GM12865 (cell line): ENCODE measurements around the gene SLC35A2.

Experiments
- DNase-seq: peaks from one replicate; pipeline ENCODE4 v3.0.0; 2010; ENCODE audit warnings: low read depth
- H3K4me3 ChIP-seq: 2 replicates; pipeline ENCODE4 v1.5.1; 2011; ENCODE audit warnings: mild to moderate bottlenecking, low read depth, low read length, control low read depth
- CTCF ChIP-seq: IDR thresholded peaks from 2 replicates; pipeline ENCODE4 v1.5.1; 2011; ENCODE audit warnings: low read length, control low read depth, low read depth, inconsistent platforms; ENCODE audit not compliant: insufficient read depth; ENCODE audit errors: missing control alignments

Gene SLC35A2

DNA sequence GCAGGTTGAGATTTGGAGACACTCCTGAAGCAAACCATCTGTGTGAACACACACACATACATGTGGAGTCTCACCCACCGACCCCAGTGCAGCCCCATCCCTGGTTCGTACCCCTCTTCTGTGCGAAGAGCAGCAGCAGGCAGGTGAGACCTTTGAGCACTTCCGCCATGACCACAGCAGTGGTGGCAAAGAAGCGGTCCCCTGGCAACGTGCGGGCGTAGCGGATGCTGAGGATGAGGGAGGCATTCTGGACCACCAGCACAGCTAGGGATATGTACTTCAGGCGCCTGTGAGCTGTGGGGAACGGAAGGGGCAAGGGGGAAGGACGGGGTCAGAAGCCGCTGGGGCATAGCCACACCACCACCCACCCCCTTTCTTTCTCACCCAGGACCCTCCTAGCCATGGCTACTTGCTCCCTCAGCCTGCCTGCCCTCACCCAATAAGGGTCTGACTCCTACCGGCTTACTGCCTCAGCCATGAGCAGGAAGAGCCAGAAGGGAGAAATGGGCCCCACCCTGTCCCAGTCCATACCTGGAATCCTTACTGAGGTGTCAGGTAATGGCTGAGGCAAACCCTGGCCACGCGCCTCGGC, 1.6 kb downstream of the SLC35A2 start:
- DNase-seq: no peak
- H3K4me3 ChIP-seq: no peak overlapping the region
- TF ChIP-seq CTCF: no peak

DNA sequence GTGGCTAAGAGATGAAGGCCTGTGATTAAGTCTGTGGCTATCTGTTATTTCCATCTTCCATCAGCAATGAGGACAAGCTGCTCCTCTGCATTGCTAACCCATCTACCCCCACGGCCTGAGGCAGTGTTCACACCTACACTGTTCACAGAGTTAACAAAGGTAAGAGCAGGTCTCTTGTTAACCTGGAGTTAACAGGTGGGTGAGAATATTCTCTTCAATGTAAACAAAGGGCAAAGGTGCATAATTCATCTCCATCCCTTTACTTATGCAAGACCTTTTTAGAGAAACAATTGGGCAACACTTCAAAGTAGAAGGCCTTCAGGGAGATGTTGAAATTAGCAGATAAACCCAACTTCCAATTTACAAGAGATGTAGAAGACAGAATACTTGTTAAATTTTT, 2.8 kb downstream of the SLC35A2 start:
- TF ChIP-seq CTCF: no peak
- no peak for DNase-seq
- no peak overlapping the region for H3K4me3 ChIP-seq

GRCh38 chrX:48905090-48905790, 6.2 kb downstream of the SLC35A2 start:
- no peak for TF ChIP-seq CTCF
- no peak overlapping the region for H3K4me3 ChIP-seq
- no peak for DNase-seq

- TF ChIP-seq CTCF: no peak
Measured at GRCh38 chrX:48904626-48905025, 6.8 kb downstream of the SLC35A2 start.

DNA sequence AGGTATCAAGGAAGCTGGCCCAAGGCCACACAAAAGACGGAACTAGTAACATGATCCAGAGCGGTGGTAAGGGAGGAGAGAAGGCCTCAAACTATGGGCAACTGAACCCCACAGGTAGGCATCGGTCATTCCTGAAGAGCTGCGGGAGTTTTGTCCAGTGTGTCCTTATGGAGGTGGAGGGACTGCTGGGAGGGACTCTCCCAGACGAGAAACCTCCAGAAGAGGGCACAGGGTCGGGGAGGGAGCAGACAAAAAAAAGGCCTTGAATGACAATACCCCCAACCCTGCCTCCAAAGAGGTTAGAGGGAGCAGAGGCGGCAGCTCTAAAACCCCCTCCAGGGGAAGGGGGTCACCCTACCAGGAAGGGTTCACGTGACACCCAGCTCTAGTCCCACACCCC, 7.3 kb downstream of the SLC35A2 start:
- no peak for TF ChIP-seq CTCF
- DNase-seq: no peak
- no peak overlapping the region for H3K4me3 ChIP-seq

More at GRCh38 chrX:48904626-48905025, 6.8 kb downstream of the SLC35A2 start:
- no peak overlapping the region for H3K4me3 ChIP-seq
- no peak for DNase-seq

DNA sequence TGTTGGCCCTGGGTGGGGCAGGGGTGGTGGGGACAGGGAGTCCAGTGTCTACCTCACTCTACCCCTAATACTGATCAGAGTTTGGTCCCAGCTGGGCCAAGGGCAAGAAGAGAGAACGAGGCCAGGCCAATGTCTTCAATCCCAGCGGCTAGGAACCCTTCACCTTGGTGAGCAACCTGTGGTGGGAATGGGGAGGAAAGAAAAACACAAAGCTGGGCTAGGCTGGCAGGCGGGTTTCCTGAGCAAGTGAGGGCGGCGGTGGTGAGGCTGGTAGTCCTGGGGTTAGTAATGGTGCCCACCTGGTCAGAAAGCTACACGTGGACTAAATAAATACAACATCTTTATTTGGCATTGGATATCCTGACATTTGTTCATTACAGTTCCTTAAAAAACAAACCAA, 8.2 kb downstream of the SLC35A2 start:
- H3K4me3 ChIP-seq: no peak overlapping the region
- TF ChIP-seq CTCF: no peak
- DNase-seq: no peak

- DNase-seq: no peak
- H3K4me3 ChIP-seq: no peak overlapping the region
- no peak for TF ChIP-seq CTCF
Measured at GRCh38 chrX:48902776-48903175, 8.7 kb downstream of the SLC35A2 start.
